Smooth muscle cell (in vitro differentiated cells): ENCODE measurements around the gene KDM2B. TPM values are rescaled to one million over a fixed set of nuclear protein-coding genes. Genes with fewer than 3 reads are reported as not detected.

Source experiments
- DNase-seq: peaks from one replicate; lab custom pipeline; 2025; ENCODE audit not compliant: unreplicated experiment; lab: John Stamatoyannopoulos, UW
- H2AFZ ChIP-seq: fragments of 200-600 bp; sonication (generic); 2 replicates; pipeline ENCODE4 v1.6.0; 2016; ENCODE audit warnings: antibody characterized with exemption, low read depth, mild to moderate bottlenecking
- H3F3A ChIP-seq: fragments of 200-600 bp; sonication (generic); 2 replicates; pipeline ENCODE4 v1.6.0; 2017; ENCODE audit warnings: antibody characterized with exemption, low read depth
- H3K27ac ChIP-seq: fragments of 200-600 bp; sonication (generic); 2 replicates; pipeline ENCODE4 v1.5.1; 2016; ENCODE audit warnings: low read depth, mild to moderate bottlenecking
- H3K27me3 ChIP-seq: fragments of 200-600 bp; sonication (generic); 2 replicates; pipeline ENCODE4 v1.6.1; 2016; ENCODE audit warnings: low read depth, mild to moderate bottlenecking
- H3K36me3 ChIP-seq: fragments of 200-600 bp; sonication (generic); 2 replicates; pipeline ENCODE4 v1.5.1; 2016; ENCODE audit warnings: low read depth
- H3K4me1 ChIP-seq: fragments of 200-600 bp; sonication (generic); 2 replicates; pipeline ENCODE4 v1.5.1; 2016; ENCODE audit warnings: low read depth
- H3K4me2 ChIP-seq: fragments of 200-600 bp; sonication (generic); 2 replicates; pipeline ENCODE4 v1.6.0; 2016; ENCODE audit warnings: mild to moderate bottlenecking
- H3K4me3 ChIP-seq: fragments of 200-600 bp; sonication (generic); 2 replicates; pipeline ENCODE4 v1.5.1; 2016; ENCODE audit warnings: mild to moderate bottlenecking
- H3K79me2 ChIP-seq: fragments of 200-600 bp; sonication (generic); 2 replicates; pipeline ENCODE4 v1.6.0; 2016; ENCODE audit warnings: low read depth, mild to moderate bottlenecking
- H3K9ac ChIP-seq: fragments of 200-600 bp; sonication (generic); 2 replicates; pipeline ENCODE4 v1.6.0; 2016; ENCODE audit warnings: low read depth
- H3K9me3 ChIP-seq: fragments of 200-600 bp; sonication (generic); replicated peaks from 2 replicates; pipeline ENCODE4 v1.5.1; 2016; ENCODE audit warnings: low read depth
- H4K20me1 ChIP-seq: fragments of 200-600 bp; sonication (generic); 2 replicates; pipeline ENCODE4 v1.6.0; 2016; ENCODE audit warnings: low read depth
- WGBS: methylation state at CpG from one replicate; pipeline ENCODE4 v1.1.7; 2016; ENCODE audit warnings: low lambda C conversion rate; 5-methylcytosine and 5-hydroxymethylcytosine counted together
- polyA plus RNA-seq: library from polyadenylated mRNA; unstranded; fragments of >200 nt; fragmentation: Nextera tagmentation; extraction: Ambion mirVana; gene quantifications from 2 replicates; pipeline ENCODE4 v1.2.1, GENCODE V29; 2016
- total RNA-seq: library from RNA; depleted of rRNA; stranded (reverse); fragments of >200 nt; gene quantifications from 2 replicates; pipeline ENCODE4 v1.2.3, GENCODE V29; 2014
- TF ChIP-seq, protein P1 (sequence below): fragments of 200-600 bp; sonication (generic); IDR thresholded peaks from 2 replicates; pipeline ENCODE4 v1.5.1; 2017; ENCODE audit warnings: borderline replicate concordance, mild to moderate bottlenecking, antibody characterized with exemption; ENCODE audit not compliant: insufficient read depth, poor library complexity, severe bottlenecking

KDM2B gene
- total and polyA plus RNA-seq, 2 experiments from 2014 or later, result 16.3 to 34.9 TPM

- H3K27me3 ChIP-seq, result no peaks in the 10 kb centered on the region
- WGBS, result 100% methylated on average over 6 of the region's 6 CpGs
- no peaks in the 10 kb centered on the region for H3K79me2 ChIP-seq
- no peak overlapping the region for H3K9ac ChIP-seq
- H2AFZ ChIP-seq, result no peak overlapping the region
- no peaks in the 10 kb centered on the region for H3K9me3 ChIP-seq
- H4K20me1 ChIP-seq, result no peaks in the 10 kb centered on the region
- no peak overlapping the region for H3K4me3 ChIP-seq
- no peaks in the 10 kb centered on the region for H3F3A ChIP-seq
- DNase-seq, result no peak
- no peak overlapping the region for H3K27ac ChIP-seq
- no peak overlapping the region for H3K4me2 ChIP-seq
- TF ChIP-seq, protein P1, sequence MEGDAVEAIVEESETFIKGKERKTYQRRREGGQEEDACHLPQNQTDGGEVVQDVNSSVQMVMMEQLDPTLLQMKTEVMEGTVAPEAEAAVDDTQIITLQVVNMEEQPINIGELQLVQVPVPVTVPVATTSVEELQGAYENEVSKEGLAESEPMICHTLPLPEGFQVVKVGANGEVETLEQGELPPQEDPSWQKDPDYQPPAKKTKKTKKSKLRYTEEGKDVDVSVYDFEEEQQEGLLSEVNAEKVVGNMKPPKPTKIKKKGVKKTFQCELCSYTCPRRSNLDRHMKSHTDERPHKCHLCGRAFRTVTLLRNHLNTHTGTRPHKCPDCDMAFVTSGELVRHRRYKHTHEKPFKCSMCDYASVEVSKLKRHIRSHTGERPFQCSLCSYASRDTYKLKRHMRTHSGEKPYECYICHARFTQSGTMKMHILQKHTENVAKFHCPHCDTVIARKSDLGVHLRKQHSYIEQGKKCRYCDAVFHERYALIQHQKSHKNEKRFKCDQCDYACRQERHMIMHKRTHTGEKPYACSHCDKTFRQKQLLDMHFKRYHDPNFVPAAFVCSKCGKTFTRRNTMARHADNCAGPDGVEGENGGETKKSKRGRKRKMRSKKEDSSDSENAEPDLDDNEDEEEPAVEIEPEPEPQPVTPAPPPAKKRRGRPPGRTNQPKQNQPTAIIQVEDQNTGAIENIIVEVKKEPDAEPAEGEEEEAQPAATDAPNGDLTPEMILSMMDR, result no peak
- no peaks in the 10 kb centered on the region for H3K4me1 ChIP-seq
- no peaks in the 10 kb centered on the region for H3K36me3 ChIP-seq
Measured at GRCh38 chr12:121545480-121545879, 35.3 kb downstream of the KDM2B start.

GRCh38 chr12:121543786-121544185 lies 37.0 kb downstream of the KDM2B start:
- Histone ChIP-seq H3K27me3 (peaks cover 2% of the 10 kb centered on the region), H4K20me1 (peaks cover under 1% of the 10 kb centered on the region), H2AFZ (no peak overlapping the region), H3K4me3 (no peak overlapping the region), H3K36me3 (no peaks in the 10 kb centered on the region), H3K4me1 (no peaks in the 10 kb centered on the region), H3K4me2 (no peak overlapping the region), H3K79me2 (no peaks in the 10 kb centered on the region), H3K9ac (no peak overlapping the region), H3K9me3 (no peaks in the 10 kb centered on the region), H3K27ac (no peak overlapping the region), H3F3A (no peaks in the 10 kb centered on the region)
- DNase-seq, result no peak
- TF ChIP-seq, protein P1, result no peak
- 96% methylated on average over 8 of the region's 8 CpGs for WGBS

DNA sequence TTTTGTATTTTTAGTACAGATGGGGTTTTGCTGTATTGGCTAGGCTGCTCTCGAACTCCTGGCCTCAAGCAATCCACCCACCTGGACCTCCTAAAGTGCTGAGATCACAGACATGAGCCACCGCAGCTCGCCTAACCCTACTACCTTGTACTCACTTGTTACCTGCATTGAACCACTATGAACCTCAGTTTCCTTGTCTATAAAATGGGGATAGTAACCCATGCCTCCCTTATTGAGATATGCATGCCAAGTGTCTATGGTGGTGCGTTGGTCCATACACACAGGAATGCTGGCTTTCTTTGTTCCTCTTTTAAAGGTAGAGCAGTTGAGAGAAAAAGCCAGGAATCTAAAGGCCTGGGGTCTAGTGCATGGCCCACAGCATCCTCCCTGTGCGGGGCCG lies 40.9 kb downstream of the KDM2B start:
- TF ChIP-seq, protein P1, result no peak
- H3K4me3 ChIP-seq, result no peak overlapping the region
- H3K36me3 ChIP-seq, result no peaks in the 10 kb centered on the region

GRCh38 chr12:121538699-121539061 lies 42.1 kb downstream of the KDM2B start:
- no peak overlapping the region for H3K4me2 ChIP-seq
- H3K4me3 ChIP-seq, result no peak overlapping the region
- 65% methylated on average over 5 of the region's 5 CpGs for WGBS

More for the DNA sequence above, 40.9 kb downstream of the KDM2B start:
- WGBS, result 100% methylated on average over 6 of the region's 6 CpGs
- H3F3A ChIP-seq, result no peaks in the 10 kb centered on the region
- H3K9ac ChIP-seq, result no peak overlapping the region
- peaks cover 19% of the 10 kb centered on the region for H3K4me1 ChIP-seq
- no peaks in the 10 kb centered on the region for H3K9me3 ChIP-seq
- H4K20me1 ChIP-seq, result peaks cover 9% of the 10 kb centered on the region
- DNase-seq, result no peak
- no peaks in the 10 kb centered on the region for H3K79me2 ChIP-seq
- no peak overlapping the region for H3K27ac ChIP-seq
- no peak overlapping the region for H3K4me2 ChIP-seq
- peaks cover 10% of the 10 kb centered on the region for H3K27me3 ChIP-seq
- no peak overlapping the region for H2AFZ ChIP-seq

More at GRCh38 chr12:121538699-121539061, 42.1 kb downstream of the KDM2B start:
- peaks cover 19% of the 10 kb centered on the region for H3K4me1 ChIP-seq
- H3F3A ChIP-seq, result no peaks in the 10 kb centered on the region
- H3K9ac ChIP-seq, result no peak overlapping the region
- H2AFZ ChIP-seq, result no peak overlapping the region
- H3K36me3 ChIP-seq, result no peaks in the 10 kb centered on the region
- no peaks in the 10 kb centered on the region for H3K9me3 ChIP-seq
- no peak overlapping the region for H3K27ac ChIP-seq
- H4K20me1 ChIP-seq, result peaks cover 9% of the 10 kb centered on the region
- TF ChIP-seq, protein P1, result no peak
- H3K79me2 ChIP-seq, result no peaks in the 10 kb centered on the region
- H3K27me3 ChIP-seq, result peaks cover 10% of the 10 kb centered on the region
- DNase-seq, result no peak
